SU-DHL-6 (cell line): ENCODE measurements around the gene SIK3.

Source experiments
- H2AFZ ChIP-seq: fragments of 200-600 bp; sonication (generic); 2 replicates; pipeline ENCODE4 v1.6.1; 2014; ENCODE audit warnings: low read depth, mild to moderate bottlenecking, moderate library complexity, mixed read lengths, antibody characterized with exemption, low read length; ENCODE audit not compliant: severe bottlenecking
- H3F3A ChIP-seq: fragments of 200-600 bp; shearing (Covaris generic); 2 replicates; pipeline ENCODE4 v1.6.0; 2016; ENCODE audit warnings: antibody characterized with exemption, mild to moderate bottlenecking; ENCODE audit not compliant: insufficient read depth
- H3K27ac ChIP-seq: fragments of 200-600 bp; sonication (generic); 2 replicates; pipeline ENCODE4 v1.5.1; 2016; ENCODE audit warnings: low read depth, mild to moderate bottlenecking, low read length, moderate library complexity, mixed read lengths
- H3K27me3 ChIP-seq: fragments of 200-600 bp; sonication (generic), shearing (Covaris generic); 2 replicates; pipeline ENCODE4 v1.6.0; 2014; ENCODE audit warnings: mild to moderate bottlenecking, low read length
- H3K36me3 ChIP-seq: fragments of 200-600 bp; sonication (generic); 2 replicates; pipeline ENCODE4 v1.6.1; 2014; ENCODE audit warnings: mild to moderate bottlenecking, low read length, mixed read lengths
- H3K4me2 ChIP-seq: fragments of 300-600, 200-600 bp; shearing (Covaris generic), sonication (generic); 2 replicates; pipeline ENCODE4 v1.6.0; 2014; ENCODE audit warnings: low read length, low read depth, mild to moderate bottlenecking; ENCODE audit not compliant: poor library complexity, severe bottlenecking
- H3K4me3 ChIP-seq: fragments of 200-600 bp; sonication (generic); 2 replicates; pipeline ENCODE4 v1.5.1; 2014; ENCODE audit warnings: antibody characterized with exemption, low read length, mild to moderate bottlenecking, mixed read lengths; ENCODE audit not compliant: insufficient read depth, poor library complexity, severe bottlenecking
- H3K79me2 ChIP-seq: fragments of 200-600 bp; sonication (generic); 2 replicates; pipeline ENCODE4 v1.6.1; 2014; ENCODE audit warnings: mild to moderate bottlenecking, low read length, moderate library complexity; ENCODE audit not compliant: insufficient read depth
- H3K9ac ChIP-seq: fragments of 200-600 bp; sonication (generic); 2 replicates; pipeline ENCODE4 v1.7.0; 2014; ENCODE audit warnings: mild to moderate bottlenecking, low read length
- H3K9me2 ChIP-seq: fragments of 200-600 bp; sonication (generic); replicated peaks from 2 replicates; pipeline ENCODE4 v1.6.1; 2014; ENCODE audit warnings: low read length; ENCODE audit not compliant: insufficient read depth
- H3K9me3 ChIP-seq: fragments of 200-600 bp; sonication (generic); 2 replicates; pipeline ENCODE4 v1.6.1; 2014; ENCODE audit warnings: low read length, mixed read lengths; ENCODE audit not compliant: insufficient read depth
- H4K20me1 ChIP-seq: fragments of 200-600 bp; sonication (generic); 2 replicates; pipeline ENCODE4 v1.6.1; 2014; ENCODE audit warnings: low read depth, mild to moderate bottlenecking, antibody characterized with exemption, low read length, moderate library complexity, mixed read lengths
- CTCF ChIP-seq: fragments of 200-600 bp; sonication (generic); IDR thresholded peaks from one replicate; pipeline ENCODE4 v1.5.1; 2017; ENCODE audit warnings: antibody characterized with exemption, mild to moderate bottlenecking, low read length, moderate library complexity; ENCODE audit not compliant: insufficient read depth, poor library complexity, severe bottlenecking
- EZH2phosphoT487 ChIP-seq: fragments of 200-600 bp; sonication (generic), shearing (Covaris generic); conservative IDR thresholded peaks from 2 replicates; pipeline ENCODE4 v1.6.1; 2018; ENCODE audit warnings: mild to moderate bottlenecking, antibody characterized with exemption, low read length, moderate library complexity, mixed read lengths

Gene SIK3

GRCh38 chr11:116890193-116890592 is 208.0 kb downstream of the SIK3 start:
- H3F3A ChIP-seq, result no peaks in the 10 kb centered on the region
- H3K36me3 ChIP-seq, result no peaks in the 10 kb centered on the region
- no peak overlapping the region for H3K4me3 ChIP-seq
- H3K27me3 ChIP-seq, result no peaks in the 10 kb centered on the region
- no peaks in the 10 kb centered on the region for H3K9me3 ChIP-seq
- no peak overlapping the region for H3K9ac ChIP-seq
- H3K79me2 ChIP-seq, result no peaks in the 10 kb centered on the region
- TF ChIP-seq CTCF (no peak), EZH2phosphoT487 (no peak)
- no peaks in the 10 kb centered on the region for H3K9me2 ChIP-seq
- no peak overlapping the region for H3K4me2 ChIP-seq
- no peaks in the 10 kb centered on the region for H4K20me1 ChIP-seq
- H2AFZ ChIP-seq, result no peak overlapping the region
- H3K27ac ChIP-seq, result no peak overlapping the region

DNA sequence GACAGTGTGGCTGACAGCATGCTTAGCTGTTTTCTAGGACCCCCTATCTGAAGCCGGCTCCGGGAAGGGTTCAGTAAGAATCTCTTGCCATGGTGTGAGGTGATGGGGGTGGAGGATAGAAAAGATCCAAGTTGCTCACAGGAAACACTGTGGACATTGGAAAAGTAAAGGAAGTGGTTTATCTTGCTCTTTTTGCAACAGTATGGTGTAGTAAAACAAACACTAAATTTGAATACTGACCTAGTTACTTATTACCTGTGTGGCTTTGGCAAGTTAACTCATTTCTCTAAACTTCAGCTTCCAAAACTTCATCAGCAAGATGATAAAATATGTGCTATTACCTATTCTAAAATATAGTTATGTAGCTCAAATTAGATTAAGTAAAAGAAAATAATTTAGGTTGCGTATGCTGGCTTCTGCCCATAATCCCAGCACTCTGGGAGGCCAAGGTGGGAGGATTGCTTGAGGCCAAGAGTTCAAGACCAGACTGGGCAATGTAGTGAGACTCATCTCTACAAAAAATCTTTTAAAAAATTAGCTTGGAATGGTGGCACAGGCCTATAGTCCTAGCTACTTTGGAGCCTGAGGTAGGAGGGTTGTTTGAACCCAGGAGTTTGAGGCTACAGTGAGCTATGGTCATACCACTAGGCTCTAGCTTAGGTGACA is 209.2 kb downstream of the SIK3 start:
- Histone ChIP-seq H3K4me2 (no peak overlapping the region), H3K79me2 (no peaks in the 10 kb centered on the region), H3K9me3 (no peaks in the 10 kb centered on the region), H3F3A (no peaks in the 10 kb centered on the region), H3K9ac (no peak overlapping the region), H3K36me3 (no peaks in the 10 kb centered on the region), H2AFZ (no peak overlapping the region), H4K20me1 (no peaks in the 10 kb centered on the region), H3K4me3 (no peak overlapping the region), H3K27me3 (no peaks in the 10 kb centered on the region), H3K9me2 (no peaks in the 10 kb centered on the region), H3K27ac (no peak overlapping the region)
- TF ChIP-seq EZH2phosphoT487 (no peak), CTCF (no peak)

DNA sequence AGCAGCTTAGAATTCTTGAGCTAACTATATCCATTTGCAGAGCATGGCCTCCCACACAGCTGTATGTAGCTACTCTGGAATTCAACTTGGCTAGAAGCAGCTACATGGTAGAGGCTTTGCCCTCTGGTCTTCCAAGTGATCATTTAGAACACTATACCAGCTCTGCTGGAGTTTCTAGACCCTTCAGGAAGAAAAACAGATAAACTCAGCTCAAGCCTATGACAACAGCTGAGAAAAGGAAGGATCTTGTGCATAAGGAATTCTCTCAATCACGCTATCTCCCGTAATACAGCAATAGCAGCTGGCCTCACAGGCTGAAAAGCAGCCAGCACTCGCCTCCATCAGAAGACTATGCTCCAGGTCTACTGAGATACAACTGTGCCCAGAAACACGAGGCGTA is 210.2 kb downstream of the SIK3 start:
- no peaks in the 10 kb centered on the region for H3F3A ChIP-seq
- no peaks in the 10 kb centered on the region for H3K9me2 ChIP-seq
- no peaks in the 10 kb centered on the region for H3K9me3 ChIP-seq
- H3K27ac ChIP-seq, result no peak overlapping the region
- no peak overlapping the region for H3K4me3 ChIP-seq
- H3K9ac ChIP-seq, result no peak overlapping the region
- no peaks in the 10 kb centered on the region for H3K36me3 ChIP-seq
- no peak overlapping the region for H3K4me2 ChIP-seq
- H2AFZ ChIP-seq, result no peak overlapping the region
- no peak for TF ChIP-seq EZH2phosphoT487
- no peak for TF ChIP-seq CTCF
- H4K20me1 ChIP-seq, result no peaks in the 10 kb centered on the region
- H3K79me2 ChIP-seq, result no peaks in the 10 kb centered on the region
- H3K27me3 ChIP-seq, result no peaks in the 10 kb centered on the region
